HepG2 (cell line): Measurements from ENCODE around the gene RIIAD1. TPM values are rescaled to one million over a fixed set of nuclear protein-coding genes. Genes with fewer than 3 reads are reported as not detected.

Experiments
- ATAC-seq: fragments of 200-7000 bp; cut with Tn5 transposase; 3 replicates; pipeline ENCODE4 v1.9.1; 2020; ENCODE audit warnings: mild to moderate bottlenecking, moderate library complexity
- BruUV-seq: library from RNA; stranded (reverse); fragments of 400-500 nt; replicated peaks from 2 replicates; lab custom pipeline; 2021; lab: Mats Ljungman, UMichigan
- CTCF ChIA-PET: fragments of 300-600 bp; formaldehyde crosslinking; extraction: SDS; loops from one replicate; lab custom pipeline; 2021; ENCODE audit warnings: low total read pairs, inconsistent platforms, low intra/inter-chr PET ratio; lab: Yijun Ruan, JAX
- POLR2A ChIA-PET: fragments of 350-600 bp; sonication (Branson Sonifier 250); formaldehyde crosslinking; loops from one replicate; lab custom pipeline; 2020; ENCODE audit warnings: antibody characterized with exemption, inconsistent platforms; lab: Yijun Ruan, JAX
- DNase-seq: peaks from one replicate; pipeline ENCODE4 v3.0.0-alpha.2; 2015; ENCODE audit warnings: low spot score
- FAIRE-seq: peaks from 3 replicates; lab custom pipeline; 2011; peaks lifted over from hg19 to GRCh38; lab: Jason Lieb, UNC
- H2AFZ ChIP-seq: one replicate; pipeline ENCODE4 v1.6.1; 2011; ENCODE audit warnings: low read length, inconsistent platforms
- H3K27ac ChIP-seq: fragments of 300-600 bp; 3 replicates; pipeline ENCODE4 v1.8.0; 2011; ENCODE audit warnings: mixed run types, mild to moderate bottlenecking, mixed read lengths, low read length, inconsistent platforms; ENCODE audit not compliant: insufficient read depth; ENCODE audit errors: extremely low read length
- H3K27me3 ChIP-seq, 2 experiments: fragments of 200-600 bp in 1 of 2; 2 replicates in 1 of 2; 3 replicates in 1 of 2; pipeline versions ENCODE4 v1.6.0 to v1.8.0; 2011; ENCODE audit warnings: low read length in 2 of 2, mild to moderate bottlenecking in 2 of 2, moderate library complexity in 2 of 2, inconsistent platforms in 1 of 2; ENCODE audit not compliant: insufficient read depth in 2 of 2, control insufficient read depth in 1 of 2
- H3K36me3 ChIP-seq, 2 experiments: fragments of 200-600 bp in 1 of 2; replicated peaks in 1 of 2; 2 replicates in 1 of 2; 3 replicates in 1 of 2; pipeline versions ENCODE4 v1.5.1 to v1.8.0; 2011; ENCODE audit warnings: low read length in 2 of 2, inconsistent platforms in 1 of 2; ENCODE audit not compliant: insufficient read depth in 2 of 2, control insufficient read depth in 1 of 2
- H3K4me1 ChIP-seq: 2 replicates; pipeline ENCODE4 v1.5.1; 2012; ENCODE audit warnings: low read length, inconsistent platforms; ENCODE audit not compliant: insufficient read depth
- H3K4me2 ChIP-seq: 2 replicates; pipeline ENCODE4 v1.6.0; 2011; ENCODE audit warnings: low read depth, low read length, inconsistent platforms
- H3K4me3 ChIP-seq, 3 experiments: fragments of 200-600 bp in 1 of 3; sonication (generic), shearing (Covaris generic) in 1 of 3; replicated peaks in 1 of 3; 2 replicates each; pipeline ENCODE4 v1.5.1; 2011 to 2016; ENCODE audit warnings: low read length in 3 of 3, inconsistent platforms in 2 of 3, low read depth in 2 of 3, mild to moderate bottlenecking in 2 of 3, control low read depth in 1 of 3, mixed read lengths in 1 of 3; ENCODE audit not compliant: insufficient read depth in 1 of 3
- H3K79me2 ChIP-seq: one replicate; pipeline ENCODE4 v1.6.1; 2011; ENCODE audit warnings: low read length, inconsistent platforms; ENCODE audit not compliant: insufficient read depth
- H3K9ac ChIP-seq: 2 replicates; pipeline ENCODE4 v1.6.0; 2011; ENCODE audit warnings: mild to moderate bottlenecking, low read depth, low read length, inconsistent platforms; ENCODE audit not compliant: insufficient read depth
- H3K9me3 ChIP-seq: 2 replicates; pipeline ENCODE4 v1.5.1; 2012; ENCODE audit warnings: mild to moderate bottlenecking, low read length
- H4K20me1 ChIP-seq: 2 replicates; pipeline ENCODE4 v1.6.0; 2011; ENCODE audit warnings: inconsistent platforms, mild to moderate bottlenecking, low read length, moderate library complexity; ENCODE audit not compliant: insufficient read depth
- CBX1 ChIP-seq: IDR thresholded peaks from one replicate; pipeline ENCODE4 v1.6.1; 2016; ENCODE audit warnings: antibody characterized with exemption, low read depth
- MAFF ChIP-seq: IDR thresholded peaks from 2 replicates; pipeline ENCODE4 v1.6.1; 2011; ENCODE audit warnings: low read depth, low read length, improper control_type of control experiment
- MAFK ChIP-seq, 2 experiments: IDR thresholded peaks in 1 of 2; conservative IDR thresholded peaks in 1 of 2; 2 replicates each; pipeline ENCODE4 v1.6.1; 2011; ENCODE audit warnings: improper control_type of control experiment in 2 of 2, low read length in 2 of 2
- ONECUT2 ChIP-seq: sonication (generic); formaldehyde crosslinking; IDR thresholded peaks from 2 replicates; pipeline ENCODE4 v1.4.0; 2020; ENCODE audit warnings: missing genetic modification reagents
- PTBP1 ChIP-seq: fragments of 200-400 bp; formaldehyde crosslinking; IDR thresholded peaks from 2 replicates; pipeline ENCODE4 v1.6.1; 2018; ENCODE audit warnings: low read length, low read depth; ENCODE audit not compliant: poor library complexity, severe bottlenecking
- SMAD1 ChIP-seq: sonication (generic); formaldehyde crosslinking; IDR thresholded peaks from 2 replicates; pipeline ENCODE4 v1.4.0; 2020; ENCODE audit warnings: missing genetic modification reagents, low read depth, mild to moderate bottlenecking, borderline replicate concordance
- SMARCC2 ChIP-seq: fragments of 450-650 bp; IDR thresholded peaks from 2 replicates; pipeline ENCODE4 v1.6.1; 2017; ENCODE audit warnings: antibody characterized with exemption, mild to moderate bottlenecking
- SP5 ChIP-seq: IDR thresholded peaks from 2 replicates; pipeline ENCODE4 v1.6.1; 2016; ENCODE audit warnings: low read depth, borderline replicate concordance
- YEATS2 ChIP-seq: sonication (generic); formaldehyde crosslinking; IDR thresholded peaks from 2 replicates; pipeline ENCODE4 v1.4.0; 2020; ENCODE audit warnings: missing genetic modification reagents, borderline replicate concordance
- ZEB1 ChIP-seq: IDR thresholded peaks from 2 replicates; pipeline ENCODE4 v1.6.1; 2012; ENCODE audit warnings: mild to moderate bottlenecking, low read depth, inconsistent platforms; ENCODE audit not compliant: insufficient replicate concordance
- ZFAT ChIP-seq: sonication (generic); formaldehyde crosslinking; conservative IDR thresholded peaks from 2 replicates; pipeline ENCODE4 v1.8.1; 2023; ENCODE audit warnings: missing genetic modification reagents, inconsistent platforms
- ZNF446 ChIP-seq: sonication (generic); formaldehyde crosslinking; IDR thresholded peaks from 2 replicates; pipeline ENCODE4 v1.5.0; 2020; ENCODE audit warnings: mild to moderate bottlenecking, missing genetic modification reagents
- ZNF577 ChIP-seq: sonication (generic); formaldehyde crosslinking; IDR thresholded peaks from 2 replicates; pipeline ENCODE4 v1.4.0; 2020; ENCODE audit warnings: mild to moderate bottlenecking, low read depth, missing genetic modification reagents, borderline replicate concordance
- WGBS: methylation state at CpG from one replicate; pipeline ENCODE4 v1.1.6; 2017; ENCODE audit warnings: low lambda C conversion rate; 5-methylcytosine and 5-hydroxymethylcytosine counted together
- in situ Hi-C: cut with HindIII; loops from 2 replicates; pipeline ENCODE4 v1.10.0; 2017; ENCODE audit warnings: low pct_unique_long_range_greater_than_20kb; ENCODE audit not compliant: extremely low pct_ligation_motif_present
- intact Hi-C: fragments of 100-400 bp; cut with micrococcal nuclease; formaldehyde crosslinking; loops from one replicate; pipeline ENCODE4 v1.10.0; 2022; ENCODE audit not compliant: unreplicated experiment
- polyA plus RNA-seq, 8 experiments: library from polyadenylated mRNA; depleted of rRNA in 3 of 8; stranded (reverse) in 7 of 8; unstranded in 1 of 8; fragments of >200 nt; fragmentation: Illumina TruSeq in 4 of 8; extraction: Trizol in 4 of 8; gene quantifications; 2 replicates each; pipeline versions ENCODE4 v1.2.1 to v1.2.3, GENCODE V29; 2011 to 2016; ENCODE audit warnings: low read depth in 4 of 8, missing spikeins in 1 of 8, mixed read lengths in 1 of 8; ENCODE audit not compliant: insufficient read depth in 1 of 8
- total RNA-seq, 5 experiments: library from RNA; depleted of rRNA; stranded (reverse); fragments of >200 nt; fragmentation: Illumina TruSeq; extraction: Trizol; gene quantifications; 2 replicates each; pipeline ENCODE4 v1.2.3, GENCODE V29; 2016; ENCODE audit warnings: low read depth in 1 of 5
- TF ChIP-seq, protein P1 (sequence below): sonication (generic); formaldehyde crosslinking; IDR thresholded peaks from 2 replicates; pipeline ENCODE4 v1.4.0; 2020; ENCODE audit warnings: mild to moderate bottlenecking, missing genetic modification reagents
- TF ChIP-seq, protein P2 (sequence below): sonication (generic); formaldehyde crosslinking; IDR thresholded peaks from 2 replicates; pipeline ENCODE4 v1.5.0; 2020; ENCODE audit warnings: missing genetic modification reagents, mild to moderate bottlenecking, borderline replicate concordance

RIIAD1 gene
- total and polyA plus RNA-seq, 2 of the 13 experiments (the other 11 are each of a cell fraction or from before 2014, with no cell fraction given): not detected

GRCh38 chr1:151775894-151776664, 54.8 kb downstream of the RIIAD1 start:
- intact Hi-C loops (no loop called here), in situ Hi-C loops (no loop called here)
- FAIRE-seq (no peak), ATAC-seq (no peak), DNase-seq (no peak)
- Histone ChIP-seq H3K27me3 (no peaks in the 10 kb centered on the region), H3K4me1 (no peaks in the 10 kb centered on the region), H2AFZ (no peak overlapping the region), H3K27ac (no peak overlapping the region), H4K20me1 (no peaks in the 10 kb centered on the region), H3K4me3 (no peak overlapping the region), H3K9ac (no peak overlapping the region), H3K9me3 (no peaks in the 10 kb centered on the region), H3K79me2 (no peaks in the 10 kb centered on the region), H3K36me3 (no peaks in the 10 kb centered on the region; a peak in 1 of 5 replicates), H3K4me2 (no peak overlapping the region)
- TF ChIP-seq MAFK (conservative IDR thresholded peaks at IDR 0.05 in 1 of 2, IDR thresholded peaks at IDR 0.05 in 1 of 2; ENCODE audit: low read length in 2 of 2): peak in 1 of 2 experiments; percentile 63; a peak in 3 of 4 replicates
- no peak for TF ChIP-seq ZFAT (CRISPR knock-in tag)
- TF ChIP-seq MAFF: peak; percentile 47; the same call in 1 of the 2 replicates
- ChIA-PET POLR2A (interaction anchor here (1.4 kb wide), 1 partner anchor 13 kb away, joined by 3 read pairs; the partner anchor contains the start of gene MRPL9), CTCF (no interaction called here)
- 83% methylated on average over 7 of the region's 7 CpGs for WGBS
- BruUV-seq: no TSS peak

DNA sequence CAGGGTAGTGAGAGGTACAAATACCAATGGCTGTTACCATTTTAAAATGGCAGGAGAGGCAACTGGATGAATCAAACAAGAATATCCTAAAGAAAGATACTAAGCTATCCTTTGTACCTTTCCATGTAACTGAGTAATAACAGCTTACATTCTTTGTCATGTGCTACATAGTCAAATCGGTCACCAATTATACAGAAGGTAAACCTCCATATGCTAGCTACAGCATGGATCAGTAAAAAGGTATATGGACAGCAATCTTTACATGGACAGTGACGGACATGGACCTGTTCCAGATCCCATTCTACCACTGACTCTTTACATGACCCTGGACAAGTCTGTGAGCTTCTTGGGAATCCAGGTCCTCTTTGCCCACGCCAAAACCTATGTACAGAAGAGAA, 55.3 kb downstream of the RIIAD1 start:
- no peaks in the 10 kb centered on the region for H3K9me3 ChIP-seq
- H2AFZ ChIP-seq: no peak overlapping the region
- H3K9ac ChIP-seq: no peak overlapping the region
- in situ Hi-C loops (no loop called here), intact Hi-C loops (no loop called here)
- ChIA-PET CTCF (no interaction called here), POLR2A (interaction anchor here (1.4 kb wide), 1 partner anchor 14 kb away, joined by 3 read pairs; the partner anchor contains the start of gene MRPL9)
- H3K27me3 ChIP-seq: no peaks in the 10 kb centered on the region
- H3K4me1 ChIP-seq: no peaks in the 10 kb centered on the region
- H3K27ac ChIP-seq: no peak overlapping the region
- no peak overlapping the region for H3K4me3 ChIP-seq
- H3K79me2 ChIP-seq: no peaks in the 10 kb centered on the region
- TF ChIP-seq ONECUT2 (no peak), CBX1 (no peak), SP5 (no peak), SMARCC2 (no peak), SMAD1 (no peak), ZNF446 (CRISPR knock-in tag) (no peak), ZEB1 (no peak), ZNF577 (CRISPR knock-in tag) (no peak), PTBP1 (no peak), YEATS2 (CRISPR knock-in tag) (no peak)
- TF ChIP-seq, protein P1, sequence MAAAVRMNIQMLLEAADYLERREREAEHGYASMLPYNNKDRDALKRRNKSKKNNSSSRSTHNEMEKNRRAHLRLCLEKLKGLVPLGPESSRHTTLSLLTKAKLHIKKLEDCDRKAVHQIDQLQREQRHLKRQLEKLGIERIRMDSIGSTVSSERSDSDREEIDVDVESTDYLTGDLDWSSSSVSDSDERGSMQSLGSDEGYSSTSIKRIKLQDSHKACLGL (CRISPR knock-in tag): no peak
- TF ChIP-seq, protein P2, sequence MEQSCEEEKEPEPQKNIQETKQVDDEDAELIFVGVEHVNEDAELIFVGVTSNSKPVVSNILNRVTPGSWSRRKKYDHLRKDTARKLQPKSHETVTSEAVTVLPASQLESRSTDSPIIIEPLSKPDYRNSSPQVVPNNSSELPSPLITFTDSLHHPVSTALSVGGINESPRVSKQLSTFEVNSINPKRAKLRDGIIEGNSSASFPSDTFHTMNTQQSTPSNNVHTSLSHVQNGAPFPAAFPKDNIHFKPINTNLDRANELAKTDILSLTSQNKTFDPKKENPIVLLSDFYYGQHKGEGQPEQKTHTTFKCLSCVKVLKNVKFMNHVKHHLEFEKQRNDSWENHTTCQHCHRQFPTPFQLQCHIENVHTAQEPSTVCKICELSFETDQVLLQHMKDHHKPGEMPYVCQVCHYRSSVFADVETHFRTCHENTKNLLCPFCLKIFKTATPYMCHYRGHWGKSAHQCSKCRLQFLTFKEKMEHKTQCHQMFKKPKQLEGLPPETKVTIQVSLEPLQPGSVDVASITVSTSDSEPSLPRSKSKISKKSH (CRISPR knock-in tag): no peak
- TF ChIP-seq, all 625 proteins: peak for 0
- no TSS peak for BruUV-seq
- no peak for DNase-seq
- H3K4me2 ChIP-seq: no peak overlapping the region
- ATAC-seq: no peak
- WGBS: 74% methylated on average over 3 of the region's 3 CpGs
- no peak for FAIRE-seq
- H4K20me1 ChIP-seq: no peaks in the 10 kb centered on the region
- no peaks in the 10 kb centered on the region; a peak in 1 of 5 replicates for H3K36me3 ChIP-seq
